Endothelial cell (in vitro differentiated cells): Measurements from ENCODE around the gene KRTAP10-7. TPM values are rescaled to one million over a fixed set of nuclear protein-coding genes. Genes with fewer than 3 reads are reported as not detected.
"Not testable (repeated sequence)": the region's sequence is repeated elsewhere in the genome, so short reads cannot be mapped to it uniquely, and the experiment has no call there.

ENCODE experiments used
- DNase-seq: peaks from one replicate; pipeline ENCODE4 v3.0.0; 2021; ENCODE audit warnings: low spot score
- H3K27ac Mint-ChIP-seq: one replicate; pipeline ENCODE4 v1.8.0; 2021; ENCODE audit warnings: mixed read lengths, inconsistent platforms; ENCODE audit not compliant: unreplicated experiment
- H3K27me3 Mint-ChIP-seq: one replicate; pipeline ENCODE4 v1.8.0; 2021; ENCODE audit warnings: mild to moderate bottlenecking, moderate library complexity, mixed read lengths, inconsistent platforms; ENCODE audit not compliant: unreplicated experiment
- H3K36me3 Mint-ChIP-seq: one replicate; pipeline ENCODE4 v1.8.0; 2021; ENCODE audit warnings: mild to moderate bottlenecking, low read depth, mixed read lengths, inconsistent platforms; ENCODE audit not compliant: unreplicated experiment
- H3K4me1 Mint-ChIP-seq: one replicate; pipeline ENCODE4 v1.8.0; 2021; ENCODE audit warnings: mild to moderate bottlenecking, mixed read lengths, inconsistent platforms; ENCODE audit not compliant: unreplicated experiment
- H3K4me3 Mint-ChIP-seq: one replicate; pipeline ENCODE4 v1.8.0; 2021; ENCODE audit warnings: mild to moderate bottlenecking, mixed read lengths, inconsistent platforms; ENCODE audit not compliant: unreplicated experiment
- H3K9me3 Mint-ChIP-seq: one replicate; pipeline ENCODE4 v1.8.0; 2021; ENCODE audit warnings: mixed read lengths, inconsistent platforms; ENCODE audit not compliant: unreplicated experiment
- CTCF ChIP-seq: fragments of 200-600 bp; sonication (generic); IDR thresholded peaks from one replicate; pipeline ENCODE4 v1.5.0; 2021; ENCODE audit warnings: antibody characterized with exemption; ENCODE audit not compliant: unreplicated experiment
- total RNA-seq: library from RNA; stranded (reverse); fragmentation: NEBNext Ultra II Directional; extraction: Animal tissue kit (Norgen Biotek cat#: 25700); gene quantifications from one replicate; pipeline ENCODE4 v1.2.1, GENCODE V29; 2021; ENCODE audit not compliant: unreplicated experiment

KRTAP10-7 gene
- total RNA-seq, 1 donor from 2014 or later = not detected

- Mint-ChIP-seq H3K9me3 (no peaks in the 10 kb centered on the region), H3K36me3 (no peaks in the 10 kb centered on the region), H3K27ac (no peak overlapping the region), H3K4me1 (no peaks in the 10 kb centered on the region), H3K4me3 (no peak overlapping the region), H3K27me3 (peaks cover 9% of the 10 kb centered on the region)
- TF ChIP-seq CTCF = no peak
- DNase-seq = no peak
Observed at GRCh38 chr21:44603911-44604310, 3.5 kb downstream of the KRTAP10-7 start.

- H3K27ac Mint-ChIP-seq = no peak overlapping the region
- no peak for DNase-seq
- no peaks in the 10 kb centered on the region for H3K4me1 Mint-ChIP-seq
- H3K36me3 Mint-ChIP-seq = peaks cover 5% of the 10 kb centered on the region
- no peak overlapping the region for H3K4me3 Mint-ChIP-seq
- peaks cover 6% of the 10 kb centered on the region for H3K9me3 Mint-ChIP-seq
- TF ChIP-seq CTCF = no peak
- H3K27me3 Mint-ChIP-seq = peaks cover 6% of the 10 kb centered on the region
Observed at GRCh38 chr21:44606495-44606894, 6.1 kb downstream of the KRTAP10-7 start.

- H3K27ac Mint-ChIP-seq = no peak overlapping the region
Observed at GRCh38 chr21:44609193-44609592, 8.8 kb downstream of the KRTAP10-7 start.

GRCh38 chr21:44610157-44610843 lies 9.9 kb downstream of the KRTAP10-7 start:
- not testable (repeated sequence) for H3K4me3 Mint-ChIP-seq, H3K27me3 Mint-ChIP-seq, H3K27ac Mint-ChIP-seq

More at GRCh38 chr21:44609193-44609592, 8.8 kb downstream of the KRTAP10-7 start:
- Mint-ChIP-seq H3K36me3 (peaks cover 13% of the 10 kb centered on the region), H3K4me1 (no peaks in the 10 kb centered on the region), H3K4me3 (no peak overlapping the region), H3K27me3 (peaks cover 6% of the 10 kb centered on the region), H3K9me3 (peaks cover 12% of the 10 kb centered on the region)
- no peak for TF ChIP-seq CTCF
- DNase-seq = no peak

GRCh38 chr21:44611551-44611950 lies 11.2 kb downstream of the KRTAP10-7 start:
- peaks cover 13% of the 10 kb centered on the region for H3K36me3 Mint-ChIP-seq
- peaks cover 5% of the 10 kb centered on the region for H3K27me3 Mint-ChIP-seq
- H3K4me3 Mint-ChIP-seq = no peak overlapping the region
- DNase-seq = no peak
- no peak for TF ChIP-seq CTCF
- no peaks in the 10 kb centered on the region for H3K4me1 Mint-ChIP-seq
- H3K9me3 Mint-ChIP-seq = peaks cover 12% of the 10 kb centered on the region
- no peak overlapping the region for H3K27ac Mint-ChIP-seq

More at GRCh38 chr21:44610157-44610843, 9.9 kb downstream of the KRTAP10-7 start:
- Mint-ChIP-seq H3K36me3 (peaks cover 13% of the 10 kb centered on the region), H3K9me3 (peaks cover 12% of the 10 kb centered on the region)
- DNase-seq, H3K4me1 Mint-ChIP-seq: not testable (repeated sequence)
